Mucosa of descending colon (tissue), 3 donors: Measurements from ENCODE around the gene SPTLC2. TPM values are rescaled to one million over a fixed set of nuclear protein-coding genes. Genes with fewer than 3 reads are reported as not detected.
"Not testable (repeated sequence)": the region's sequence is repeated elsewhere in the genome, so short reads cannot be mapped to it uniquely, and the experiment has no call there.

Source experiments
- ATAC-seq: fragments of 200-7000 bp; cut with Tn5 transposase; one replicate; pipeline ENCODE4 v1.9.1; 2020; ENCODE audit warnings: mild to moderate bottlenecking, moderate library complexity
- DNase-seq, 3 donors: peaks; one replicate each; pipeline ENCODE4 v3.0.0-alpha.2; 2020
- H3K36me3 ChIP-seq: fragments of 200-600 bp; one replicate; pipeline ENCODE4 v1.8.0; 2021; ENCODE audit warnings: low read depth, mild to moderate bottlenecking
- H3K4me1 ChIP-seq: fragments of 200-600 bp; one replicate; pipeline ENCODE4 v1.8.0; 2021; ENCODE audit warnings: low read depth, mild to moderate bottlenecking
- H3K4me3 ChIP-seq: fragments of 200-600 bp; one replicate; pipeline ENCODE4 v1.8.0; 2021; ENCODE audit warnings: mild to moderate bottlenecking
- H3K9me3 ChIP-seq: fragments of 200-600 bp; one replicate; pipeline ENCODE4 v1.8.0; 2021; ENCODE audit warnings: mild to moderate bottlenecking
- intact Hi-C, 2 donors: fragments of 100-400 bp; cut with DNase I in 1 of 2; cut with micrococcal nuclease in 1 of 2; formaldehyde crosslinking; loops; one replicate each; pipeline versions ENCODE4 v1.11.0 to v1.11.1; 2022; cut with DNase I, micrococcal nuclease
- total RNA-seq, 3 donors: library from RNA; stranded (reverse); fragmentation: NEBNext Ultra II Directional in 2 of 3; extraction: Animal tissue kit (Norgen Biotek cat#: 25700) in 2 of 3; gene quantifications; one replicate each; pipeline versions ENCODE4 v1.2.1 to v1.2.4, GENCODE V29; 2021 to 2023
- TF ChIP-seq, protein P1 (sequence below): fragments of 200-600 bp; IDR thresholded peaks from one replicate; pipeline ENCODE4 v1.8.0; 2022; ENCODE audit warnings: antibody characterized with exemption, mild to moderate bottlenecking
- donor health status: DM: no; HTN: no; CAD: no; lungs with moderate emphysema.
- donor health status: DM: no; HTN: no; CAD: no.
- donor health status: DM: no; HTN: yes; CAD: no.

The SPTLC2 gene
- total RNA-seq, 3 donors from 2014 or later: 43.2 to 67.1 (median 58.6) TPM

DNA sequence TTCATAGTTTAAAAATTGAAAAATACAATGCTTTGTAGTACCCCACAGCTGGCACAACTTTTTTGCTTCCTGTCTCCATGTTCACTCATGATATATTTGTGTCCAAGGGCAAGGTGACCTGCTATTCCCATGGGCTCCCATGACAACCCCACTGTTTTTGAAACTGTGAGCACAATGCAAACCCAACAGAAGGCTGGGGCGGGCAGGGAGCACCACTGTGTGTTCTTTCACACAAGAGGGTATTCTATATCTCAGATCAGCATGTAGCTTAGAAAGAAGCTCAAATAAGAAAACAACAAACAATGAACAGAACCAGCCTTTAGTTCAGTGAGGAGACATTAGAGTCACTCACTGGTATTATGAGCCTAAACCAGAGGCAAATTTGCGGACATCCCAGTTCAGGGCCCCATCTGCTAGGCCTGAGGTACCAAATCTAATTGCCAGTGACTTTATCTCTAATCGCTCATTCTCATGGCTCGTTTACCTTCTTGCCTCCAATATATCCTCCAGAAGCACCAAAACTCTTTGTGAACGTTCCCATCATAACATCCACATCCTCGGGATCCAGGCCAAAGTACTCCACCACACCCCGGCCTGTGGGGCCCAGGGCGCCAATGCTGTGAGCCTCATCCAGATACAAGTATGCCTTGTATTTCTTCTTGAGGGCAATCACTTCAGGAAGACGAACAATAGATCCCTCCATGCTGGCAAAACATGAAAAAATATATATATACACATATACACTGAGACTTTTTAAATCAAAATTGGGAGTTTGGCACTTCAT is 61.4 kb downstream of the SPTLC2 start:
- H3K4me1 ChIP-seq: no peaks in the 10 kb centered on the region
- H3K9me3 ChIP-seq: no peaks in the 10 kb centered on the region
- no peak for ATAC-seq
- DNase-seq: no peak
- no peak overlapping the region for H3K4me3 ChIP-seq
- H3K36me3 ChIP-seq: no peaks in the 10 kb centered on the region
- TF ChIP-seq, protein P1, sequence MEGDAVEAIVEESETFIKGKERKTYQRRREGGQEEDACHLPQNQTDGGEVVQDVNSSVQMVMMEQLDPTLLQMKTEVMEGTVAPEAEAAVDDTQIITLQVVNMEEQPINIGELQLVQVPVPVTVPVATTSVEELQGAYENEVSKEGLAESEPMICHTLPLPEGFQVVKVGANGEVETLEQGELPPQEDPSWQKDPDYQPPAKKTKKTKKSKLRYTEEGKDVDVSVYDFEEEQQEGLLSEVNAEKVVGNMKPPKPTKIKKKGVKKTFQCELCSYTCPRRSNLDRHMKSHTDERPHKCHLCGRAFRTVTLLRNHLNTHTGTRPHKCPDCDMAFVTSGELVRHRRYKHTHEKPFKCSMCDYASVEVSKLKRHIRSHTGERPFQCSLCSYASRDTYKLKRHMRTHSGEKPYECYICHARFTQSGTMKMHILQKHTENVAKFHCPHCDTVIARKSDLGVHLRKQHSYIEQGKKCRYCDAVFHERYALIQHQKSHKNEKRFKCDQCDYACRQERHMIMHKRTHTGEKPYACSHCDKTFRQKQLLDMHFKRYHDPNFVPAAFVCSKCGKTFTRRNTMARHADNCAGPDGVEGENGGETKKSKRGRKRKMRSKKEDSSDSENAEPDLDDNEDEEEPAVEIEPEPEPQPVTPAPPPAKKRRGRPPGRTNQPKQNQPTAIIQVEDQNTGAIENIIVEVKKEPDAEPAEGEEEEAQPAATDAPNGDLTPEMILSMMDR: no peak
- intact Hi-C loops: no loop called here

DNA sequence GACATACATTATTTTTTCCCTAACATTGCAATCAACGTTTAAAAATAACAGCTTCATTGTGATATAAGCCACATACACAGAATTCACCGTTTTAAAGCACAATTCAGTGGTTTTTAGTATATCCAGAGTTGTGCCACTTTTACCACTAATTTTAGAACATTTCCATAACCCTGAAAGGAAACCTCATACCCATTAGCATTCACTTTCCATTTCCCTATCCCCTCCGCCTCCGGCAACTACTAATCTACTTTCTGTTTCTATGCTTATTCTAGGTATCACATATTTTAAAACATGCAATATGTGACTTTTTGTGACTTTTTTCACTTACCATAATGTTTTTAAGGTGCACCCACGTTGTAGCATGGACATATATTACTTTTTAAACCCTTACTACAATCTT is 62.2 kb downstream of the SPTLC2 start:
- no peak for DNase-seq
- Histone ChIP-seq H3K9me3 (no peaks in the 10 kb centered on the region), H3K4me1 (no peaks in the 10 kb centered on the region), H3K36me3 (peaks cover 1% of the 10 kb centered on the region), H3K4me3 (no peak overlapping the region)
- ATAC-seq: no peak
- intact Hi-C loops: no loop called here
- TF ChIP-seq, protein P1: no peak

DNA sequence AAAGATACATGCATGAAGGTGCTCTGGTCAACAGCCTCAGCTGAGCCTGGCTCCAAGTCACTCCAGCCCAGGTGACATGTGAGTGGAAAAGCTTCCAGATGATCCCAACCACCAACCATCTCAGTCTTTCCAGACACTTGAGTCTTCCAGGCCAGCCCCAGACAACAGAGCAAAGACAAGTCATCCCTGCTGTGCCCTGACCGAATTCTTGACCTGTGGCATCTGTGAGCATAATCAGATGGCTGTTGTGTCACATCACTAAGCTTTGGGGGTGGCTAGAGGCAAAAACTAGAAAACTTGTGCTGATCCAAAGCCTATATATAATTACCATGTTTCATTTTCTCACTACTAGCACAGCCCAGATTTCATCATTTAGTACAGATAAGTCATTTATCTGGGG is 67.0 kb downstream of the SPTLC2 start:
- Histone ChIP-seq H3K9me3 (no peaks in the 10 kb centered on the region), H3K4me1 (no peaks in the 10 kb centered on the region), H3K36me3 (peaks cover 5% of the 10 kb centered on the region), H3K4me3 (no peak overlapping the region)
- intact Hi-C loops: no loop called here
- ATAC-seq (no peak), DNase-seq (no peak)
- TF ChIP-seq, protein P1: no peak

DNA sequence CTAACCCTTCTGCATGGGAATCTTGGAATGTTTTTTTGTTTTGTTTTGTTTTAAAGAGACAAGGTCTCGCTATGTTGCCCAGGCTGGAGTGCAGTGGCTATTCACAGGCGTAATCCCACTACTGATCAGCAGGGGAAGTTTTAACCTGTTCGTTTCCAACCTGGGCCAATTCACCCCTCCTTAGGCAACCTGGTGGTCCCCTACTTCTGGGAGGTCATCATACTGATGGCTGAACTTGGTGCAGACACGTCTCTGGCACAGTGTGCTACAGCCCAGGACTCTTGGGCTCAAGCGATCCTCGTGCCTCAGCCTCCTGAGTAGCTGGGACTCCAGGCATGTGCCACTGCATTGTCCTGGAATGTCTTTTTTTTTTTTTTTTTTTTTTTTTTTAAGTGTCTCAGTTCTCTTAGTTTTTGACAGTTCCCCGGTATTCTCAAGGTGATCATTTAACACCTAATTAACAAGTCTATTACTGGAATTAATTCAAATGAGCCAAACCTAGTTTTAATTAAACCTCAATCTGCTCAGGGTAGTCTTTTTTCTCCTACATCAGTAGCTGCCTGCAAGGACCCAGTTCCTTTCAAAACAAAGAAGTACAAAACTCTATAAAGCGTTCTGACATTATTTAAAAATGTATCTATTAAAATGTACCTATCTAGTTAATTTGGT is 68.8 kb downstream of the SPTLC2 start:
- TF ChIP-seq, protein P1: no peak
- ATAC-seq: no peak
- DNase-seq: no peak
- H3K9me3 ChIP-seq: no peaks in the 10 kb centered on the region
- H3K36me3 ChIP-seq: peaks cover 5% of the 10 kb centered on the region
- intact Hi-C loops: no loop called here
- H3K4me1 ChIP-seq: peaks cover 5% of the 10 kb centered on the region
- H3K4me3 ChIP-seq: no peak overlapping the region

DNA sequence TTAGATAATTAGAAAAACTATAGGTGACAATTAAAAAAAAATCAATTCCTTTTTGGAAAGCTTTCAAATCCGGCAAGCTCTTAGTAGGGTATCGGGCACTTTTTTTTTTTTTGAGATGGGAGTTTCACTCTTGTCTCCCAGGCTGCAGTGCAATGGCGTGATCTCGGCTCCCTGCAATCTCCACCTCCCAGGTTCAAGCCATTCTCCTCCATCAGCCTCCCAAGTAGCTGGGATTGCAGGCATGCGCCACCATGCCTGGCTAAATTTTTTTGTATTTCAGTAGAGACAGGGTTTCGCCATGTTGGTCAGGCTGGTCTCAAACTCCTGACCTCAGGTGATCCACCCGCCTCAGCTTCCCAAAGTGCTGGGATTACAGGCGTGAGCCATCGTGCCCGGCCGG is 71.3 kb downstream of the SPTLC2 start:
- H3K4me1 ChIP-seq, DNase-seq, H3K9me3 ChIP-seq, H3K4me3 ChIP-seq, ATAC-seq, H3K36me3 ChIP-seq, intact Hi-C loops: not testable (repeated sequence)

DNA sequence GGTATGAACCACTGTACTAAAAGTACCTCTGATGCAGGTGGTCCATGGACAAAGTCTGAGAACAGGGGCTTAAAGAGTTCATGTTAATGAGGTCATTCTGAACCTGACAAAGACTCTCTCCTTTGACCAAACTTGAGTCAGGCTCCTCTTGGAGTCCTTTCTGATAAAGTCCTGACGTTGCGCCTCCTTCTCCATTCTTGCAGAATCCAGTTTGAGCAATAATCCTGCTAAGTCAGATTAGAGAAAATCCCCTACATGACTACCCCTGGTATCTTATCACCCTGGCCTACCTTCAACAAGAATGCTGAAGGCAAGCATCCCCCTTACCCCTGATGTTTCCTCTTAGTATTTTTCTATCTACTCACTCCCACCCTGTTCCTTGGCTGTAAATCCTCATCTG is 71.9 kb downstream of the SPTLC2 start:
- H3K9me3 ChIP-seq: no peaks in the 10 kb centered on the region
- H3K4me3 ChIP-seq: no peak overlapping the region
- TF ChIP-seq, protein P1: no peak
- peaks cover 5% of the 10 kb centered on the region for H3K4me1 ChIP-seq
- DNase-seq (no peak), ATAC-seq (no peak)
- intact Hi-C loops: no loop called here
- peaks cover 5% of the 10 kb centered on the region for H3K36me3 ChIP-seq
